GM18502 (cell line): ENCODE measurements around the gene ACAD10.
A peak's percentile ranks its signal among the peaks of the same experiment; 100 is the strongest.
"Not testable (repeated sequence)": the region's sequence is repeated elsewhere in the genome, so short reads cannot be mapped to it uniquely, and the experiment has no call there.

Experiments used
- ATAC-seq: cut with Tn5 transposase; IDR thresholded peaks from one replicate; pipeline ENCODE4 v1.9.1; 2021; ENCODE audit warnings: mild to moderate bottlenecking; ENCODE audit not compliant: unreplicated experiment, poor library complexity

Gene ACAD10

DNA sequence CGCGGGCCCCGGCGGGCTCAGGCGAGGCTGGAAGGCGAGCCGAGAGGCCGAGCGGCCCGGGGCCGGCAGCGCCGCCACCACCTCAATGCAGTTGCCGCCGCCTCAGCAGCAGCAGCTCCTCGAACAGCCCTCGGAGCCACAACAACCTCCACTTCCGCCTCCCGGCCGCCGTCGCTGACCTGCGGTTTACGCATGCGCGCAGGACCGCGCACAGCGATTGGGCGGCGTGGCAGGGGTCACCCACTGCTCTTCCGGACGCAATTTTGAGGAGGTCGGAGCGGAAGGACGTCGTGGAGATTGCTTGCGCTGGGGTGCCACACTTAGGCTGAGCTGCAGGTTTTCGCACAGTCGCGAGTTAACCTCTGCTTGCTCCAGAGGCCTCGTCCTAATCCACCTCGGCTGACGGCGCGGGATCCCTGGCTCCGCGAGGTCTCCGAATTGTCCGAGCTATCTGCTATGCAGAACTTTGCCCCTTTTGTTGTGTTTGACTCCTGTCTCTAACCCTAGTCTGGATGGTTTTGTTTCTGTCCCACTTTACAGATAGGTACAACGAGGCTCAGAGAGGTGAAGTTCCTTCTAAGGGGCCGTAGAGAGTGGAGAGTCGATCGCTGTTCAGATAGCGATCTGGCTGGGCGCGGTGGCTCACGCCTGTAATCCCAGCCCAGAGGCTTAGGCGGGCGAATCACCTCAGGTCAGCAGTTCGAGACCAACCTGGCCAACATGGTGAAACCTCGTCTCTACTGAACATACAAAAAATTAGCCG, at the start of gene ACAD10, which contains the start of gene BRAP:
TSS of gene ACAD10 (plus strand) at position 243 of the 763 bp plus-strand sequence. CDS start 6,657 bp downstream, outside the sequence.
TSS of gene BRAP (minus strand) at position 146 of the 763 bp plus-strand sequence. CDS start 164 bp downstream, outside the sequence.
- ATAC-seq = peak; percentile 91

DNA sequence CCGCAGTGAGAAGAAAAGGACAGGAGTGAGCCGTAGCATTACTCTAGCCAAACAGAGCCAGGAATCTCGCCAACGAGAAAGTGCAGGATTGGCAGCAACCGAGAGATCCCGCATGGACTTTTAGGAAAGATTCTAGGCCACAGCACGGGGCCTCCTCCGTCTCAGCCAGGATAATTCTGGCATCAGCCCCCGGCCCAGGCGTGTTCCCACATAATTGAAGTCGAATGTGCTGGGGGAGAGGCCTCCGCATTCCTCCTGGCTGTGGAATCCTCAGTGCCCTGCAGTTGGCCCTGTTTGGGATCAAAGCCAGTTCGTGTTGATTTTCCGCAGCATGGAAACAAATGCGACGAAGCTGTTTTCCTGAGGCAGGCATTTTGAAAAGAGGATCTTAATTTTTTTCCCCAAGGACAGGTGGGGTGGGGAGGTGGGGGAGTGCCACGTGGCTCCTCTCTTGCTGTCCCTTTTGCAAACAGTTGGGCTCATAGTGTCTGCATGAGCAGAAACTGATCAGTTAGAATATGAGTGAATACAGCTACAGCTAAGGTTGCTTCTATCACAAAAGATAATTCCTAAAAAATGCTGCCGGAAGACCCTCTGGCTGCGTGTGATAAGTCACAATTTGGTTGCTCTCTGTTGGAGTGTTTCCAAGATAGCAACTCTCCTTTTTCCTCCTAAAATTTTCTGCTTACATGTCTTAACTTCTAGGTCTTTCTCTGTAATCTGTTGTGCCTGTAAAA, 49.5 kb upstream of the ACAD10 start:
- no peak for ATAC-seq

DNA sequence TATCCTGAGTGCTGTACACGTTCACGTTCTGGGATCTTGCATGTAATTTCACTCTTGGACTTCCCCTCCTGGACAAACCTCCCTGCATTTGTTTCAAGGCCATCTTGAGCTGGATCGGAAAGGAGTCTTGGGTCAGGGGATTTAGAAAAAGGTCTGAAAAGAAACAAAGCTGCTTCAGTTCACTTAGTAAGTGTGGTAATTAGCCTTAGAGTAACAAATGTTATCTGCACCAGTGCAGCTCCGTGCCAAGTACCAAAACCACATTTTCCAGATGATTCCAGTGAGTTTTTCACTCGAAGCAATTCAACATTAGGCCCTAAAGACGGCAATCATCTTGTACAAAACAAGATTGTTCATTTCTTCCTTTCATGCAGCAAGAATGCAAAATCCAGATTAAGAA, 47.3 kb upstream of the ACAD10 start:
- no peak for ATAC-seq

DNA sequence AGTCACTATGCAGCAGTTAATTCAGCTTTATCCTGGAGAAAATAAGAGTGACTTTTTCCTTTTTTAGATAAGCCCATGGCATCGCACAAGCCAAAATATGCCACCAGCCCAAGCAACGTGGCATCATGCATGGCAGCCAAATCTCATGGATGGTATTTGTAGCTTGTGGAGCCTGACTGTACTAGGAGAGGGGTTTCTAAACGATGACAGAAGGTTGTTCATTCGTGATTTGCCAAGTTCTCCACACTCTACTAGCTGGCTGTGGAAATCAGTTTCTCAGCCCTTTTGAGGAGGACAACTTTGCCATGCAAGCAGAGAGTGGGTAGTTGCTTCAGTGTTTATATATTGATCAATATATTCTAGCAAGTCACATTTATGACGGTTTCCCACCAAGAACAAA, 45.3 kb upstream of the ACAD10 start:
- ATAC-seq = no peak

DNA sequence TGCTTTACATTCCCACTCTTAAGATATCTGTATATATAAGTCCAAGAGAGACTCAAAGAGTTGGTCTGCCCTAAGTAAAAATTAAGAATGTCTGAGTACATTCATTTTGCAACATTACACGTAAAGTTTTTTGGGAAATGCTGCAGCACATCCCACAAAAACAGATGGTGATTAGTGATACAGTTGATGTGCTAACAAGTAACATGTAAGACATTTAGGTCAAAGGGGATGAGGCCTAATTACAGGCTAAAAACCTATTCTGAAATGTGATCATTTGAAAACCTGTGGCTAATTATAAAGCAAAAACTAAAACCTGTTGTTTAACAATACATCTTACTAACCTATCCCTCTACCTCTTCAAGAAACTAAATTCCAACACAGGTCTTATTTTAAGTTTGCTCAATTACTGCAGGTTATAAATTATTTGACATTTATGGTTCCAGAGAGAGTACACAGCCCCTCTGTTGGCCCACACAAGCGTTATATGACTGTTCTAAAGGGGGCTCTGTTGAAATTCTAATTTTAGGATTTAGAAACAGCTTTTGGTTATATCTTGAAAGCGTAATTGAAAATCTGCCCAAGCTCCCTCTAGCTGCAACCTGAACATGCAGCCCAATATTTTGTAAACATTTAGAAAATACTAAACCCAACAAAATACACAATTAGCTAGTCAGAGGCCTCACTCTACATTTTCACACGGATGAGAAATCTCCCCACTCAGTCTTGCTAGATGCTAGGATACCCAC, 43.0 kb upstream of the ACAD10 start:
- no peak for ATAC-seq

DNA sequence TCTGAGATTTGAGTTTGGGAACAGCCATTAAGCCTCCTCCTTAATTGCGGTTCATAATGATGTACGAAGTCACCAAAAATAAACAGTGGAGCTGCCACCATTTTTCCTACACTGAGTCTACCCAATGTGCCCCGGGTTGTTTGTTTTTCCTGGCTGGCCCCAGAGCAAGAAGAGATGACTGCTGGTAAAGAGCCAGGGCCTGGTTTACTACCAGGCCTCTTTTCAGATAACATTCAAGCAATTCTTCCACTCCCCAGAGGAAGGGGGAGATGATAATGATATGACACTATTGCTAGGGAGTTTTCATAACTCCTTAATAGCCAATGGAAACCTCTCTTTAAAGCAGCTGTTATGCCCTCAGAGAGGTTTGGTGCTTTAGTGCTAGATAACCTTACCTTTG, 42.4 kb upstream of the ACAD10 start:
- no peak for ATAC-seq

DNA sequence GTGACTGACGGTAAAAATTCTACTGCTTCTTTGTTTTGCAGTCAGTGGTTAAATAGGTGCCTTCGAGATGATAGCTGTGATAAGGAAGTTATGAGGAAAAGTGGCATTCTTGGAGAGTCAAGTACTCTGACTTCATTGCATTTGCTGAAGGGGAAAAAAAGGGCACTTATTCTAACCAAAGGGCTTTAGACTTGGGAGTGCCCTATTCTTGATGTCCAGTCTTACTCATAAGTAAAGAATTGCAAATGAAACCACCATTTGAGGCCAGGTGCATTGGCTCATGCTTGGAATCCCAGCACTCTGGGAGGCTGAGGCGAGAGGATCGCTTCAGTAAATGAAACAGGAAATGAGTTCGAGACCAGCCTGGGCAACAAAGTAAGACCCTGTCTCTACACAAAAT, 40.4 kb upstream of the ACAD10 start:
- no peak for ATAC-seq

DNA sequence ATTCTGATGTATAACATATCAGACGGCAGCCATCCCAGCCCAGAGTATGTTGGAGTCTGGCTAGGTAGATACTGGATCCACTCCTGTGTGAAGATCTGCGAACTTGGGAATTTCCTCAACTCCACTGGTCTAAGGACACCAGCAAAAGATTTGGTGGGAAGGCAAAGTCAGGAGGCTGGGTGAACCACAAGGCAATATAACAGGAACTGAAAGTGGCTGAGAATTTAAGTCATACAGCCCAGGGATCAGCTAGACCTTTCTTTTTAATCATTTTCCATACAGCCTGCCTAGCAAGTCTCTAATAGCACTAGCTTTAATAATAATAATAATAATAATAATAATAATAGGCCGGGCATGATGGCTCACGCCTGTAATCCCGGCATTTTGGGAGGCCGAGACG, 34.9 kb upstream of the ACAD10 start:
- ATAC-seq = no peak

DNA sequence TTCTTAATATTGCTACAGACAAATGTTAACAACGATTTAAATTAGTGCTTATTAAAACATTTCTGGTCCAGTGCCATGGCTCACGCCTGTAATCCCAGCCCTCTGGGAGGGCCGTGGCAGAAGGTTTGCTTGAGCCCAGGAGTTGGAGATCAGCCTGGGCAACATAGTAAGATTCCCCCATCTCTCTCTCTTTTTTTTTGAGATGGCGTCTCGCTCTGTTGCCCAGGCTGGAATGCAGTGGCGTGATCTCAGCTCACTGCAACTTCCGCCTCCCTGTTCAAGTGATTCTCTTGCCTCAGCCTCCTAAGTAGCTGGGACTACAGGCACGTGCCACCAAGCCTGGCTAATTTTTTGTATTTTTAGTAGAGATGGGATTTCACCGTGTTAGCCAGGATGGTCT, 33.3 kb upstream of the ACAD10 start:
- ATAC-seq = not testable (repeated sequence)

DNA sequence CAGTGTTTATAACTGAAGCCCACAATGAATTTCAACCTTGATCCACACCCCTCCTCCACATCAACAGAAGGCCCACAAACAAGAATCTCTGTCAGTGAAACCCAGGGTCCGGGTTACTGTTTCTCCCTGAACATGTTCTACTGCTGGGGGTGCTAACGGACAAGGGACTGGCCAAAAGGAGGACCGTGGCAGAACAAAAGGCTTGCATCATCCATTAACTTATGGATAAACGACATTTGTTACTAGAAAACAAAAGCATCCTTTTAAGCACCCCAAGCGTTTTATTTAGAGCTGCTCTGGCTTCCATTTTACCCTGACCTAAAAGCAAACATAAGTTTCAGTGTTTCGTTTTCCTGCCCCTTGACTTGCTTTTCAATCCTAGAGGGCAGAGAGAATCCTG, 32.3 kb upstream of the ACAD10 start:
- no peak for ATAC-seq

DNA sequence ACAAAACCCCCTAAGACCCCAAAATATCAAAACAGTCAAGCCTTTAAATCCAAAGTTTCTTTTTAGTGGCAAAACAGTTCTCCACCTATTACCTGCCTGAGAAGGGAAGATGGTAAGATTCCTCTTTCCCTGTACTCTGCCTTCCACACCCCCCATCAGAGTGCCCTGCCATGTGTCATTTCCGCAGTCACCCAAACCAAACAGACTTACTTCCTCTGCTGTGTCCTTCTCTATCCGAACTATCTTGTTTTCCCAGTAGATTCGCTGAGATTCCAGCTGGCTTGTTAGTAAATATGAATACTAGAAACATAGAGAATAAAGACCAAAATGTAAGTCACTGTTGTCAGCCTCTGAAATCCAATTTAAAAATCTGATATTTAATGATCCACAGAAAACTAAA, 30.5 kb upstream of the ACAD10 start:
- no peak for ATAC-seq

DNA sequence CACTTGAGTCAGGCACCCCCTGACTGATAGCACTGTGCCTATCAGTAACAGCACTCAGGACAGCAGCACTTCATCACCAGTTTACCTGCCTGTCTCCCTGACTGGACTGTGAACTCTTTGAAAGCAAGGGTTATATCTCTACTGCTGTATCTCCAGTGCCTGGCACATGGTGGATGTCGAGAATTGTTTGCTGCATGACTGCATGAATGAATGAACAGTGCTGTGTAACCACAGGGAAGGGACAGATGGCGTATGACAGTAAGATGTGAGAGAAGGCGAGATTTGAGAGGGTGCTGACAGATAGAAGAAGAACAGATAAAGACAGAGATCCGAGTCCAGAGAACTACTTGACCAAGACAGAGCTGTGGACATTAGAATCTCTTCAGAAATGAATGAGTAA, 29.8 kb upstream of the ACAD10 start:
- no peak for ATAC-seq

DNA sequence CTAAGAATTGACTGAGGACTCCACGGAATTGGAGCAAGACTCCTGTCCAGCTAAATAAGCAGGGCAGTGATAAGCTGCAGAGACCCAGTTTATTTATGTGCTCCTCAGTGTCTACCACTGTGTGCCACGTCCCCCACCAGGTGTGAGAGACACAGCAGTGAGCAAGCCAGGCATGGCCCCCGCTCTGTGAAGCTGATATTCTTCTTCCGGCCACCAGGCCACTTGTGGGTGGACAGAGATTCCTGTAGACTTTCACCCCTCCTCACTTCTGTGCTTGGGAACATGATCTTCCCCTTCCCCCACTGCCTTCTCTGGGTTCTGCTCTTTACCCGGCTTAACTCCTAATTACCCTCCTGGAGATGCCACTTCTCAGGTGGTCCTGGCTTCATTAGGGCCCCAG, 21.4 kb upstream of the ACAD10 start:
- ATAC-seq = no peak

DNA sequence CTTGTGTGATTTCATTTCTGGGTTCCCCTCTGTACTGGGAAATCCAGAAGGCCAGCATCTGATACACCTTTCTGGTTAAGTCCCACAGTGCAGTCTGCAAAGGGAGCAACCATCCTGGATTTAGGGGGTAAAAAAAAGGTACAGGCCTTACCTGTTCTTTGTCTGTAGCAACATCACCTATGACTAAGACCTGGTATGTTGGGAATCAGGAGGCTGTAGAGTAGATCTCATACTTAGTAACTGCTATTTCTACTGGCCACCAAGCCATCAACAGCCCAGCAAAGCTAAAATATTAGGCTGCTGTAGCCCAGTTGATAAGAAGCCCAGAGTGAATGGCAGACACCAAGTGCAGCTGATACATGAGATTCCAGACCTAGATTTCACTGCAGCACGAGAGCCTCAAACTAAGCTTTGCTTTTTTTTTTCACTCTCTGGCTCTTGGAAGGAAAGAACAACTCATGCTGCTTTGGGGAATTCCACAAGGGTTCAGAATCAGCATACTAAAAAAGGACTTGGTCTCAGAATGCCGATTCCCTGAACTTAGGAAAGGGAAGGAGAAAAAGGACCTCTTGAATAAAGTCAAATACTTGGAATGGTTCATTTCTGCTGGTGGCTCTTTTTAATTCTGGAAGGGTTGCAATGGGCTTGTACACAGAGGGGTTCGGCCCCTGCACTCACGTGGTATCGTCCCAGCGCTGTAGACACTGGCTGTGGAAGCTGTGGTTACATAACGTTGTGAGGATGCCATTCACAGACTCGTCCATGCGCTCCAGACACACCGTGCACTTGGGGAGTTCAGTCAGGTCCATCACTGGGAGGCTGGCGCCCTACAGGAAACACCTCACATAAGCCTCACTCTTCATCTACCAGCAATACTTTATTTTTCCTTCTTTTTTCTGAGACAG, 20.6 kb upstream of the ACAD10 start:
- ATAC-seq = no peak

DNA sequence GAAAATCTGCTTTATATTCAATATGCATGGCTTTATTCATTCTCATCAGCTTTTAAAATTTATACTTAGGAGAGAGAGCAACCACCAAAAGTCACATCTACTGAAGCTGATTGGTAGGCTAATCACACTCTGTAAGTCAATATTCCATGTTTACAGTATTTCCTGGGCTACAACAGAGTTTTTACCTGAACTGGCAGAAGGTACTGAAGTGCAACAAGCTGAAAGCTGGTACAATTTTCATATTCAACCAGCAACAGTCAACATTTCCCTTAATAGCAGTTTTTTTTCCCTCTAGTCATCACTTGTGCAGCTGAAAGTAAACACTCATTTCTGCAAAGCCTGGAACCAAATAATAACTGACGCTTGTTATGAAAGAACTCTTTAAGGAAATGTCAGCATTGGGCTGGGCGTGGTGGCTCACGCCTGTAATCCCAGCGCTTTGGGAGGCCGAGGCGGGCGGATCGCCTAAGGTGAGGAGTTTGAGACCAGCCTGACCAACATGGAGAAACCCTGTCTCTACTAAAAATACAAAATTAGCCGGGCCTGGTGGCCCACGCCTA, 13.0 kb upstream of the ACAD10 start:
- no peak for ATAC-seq

DNA sequence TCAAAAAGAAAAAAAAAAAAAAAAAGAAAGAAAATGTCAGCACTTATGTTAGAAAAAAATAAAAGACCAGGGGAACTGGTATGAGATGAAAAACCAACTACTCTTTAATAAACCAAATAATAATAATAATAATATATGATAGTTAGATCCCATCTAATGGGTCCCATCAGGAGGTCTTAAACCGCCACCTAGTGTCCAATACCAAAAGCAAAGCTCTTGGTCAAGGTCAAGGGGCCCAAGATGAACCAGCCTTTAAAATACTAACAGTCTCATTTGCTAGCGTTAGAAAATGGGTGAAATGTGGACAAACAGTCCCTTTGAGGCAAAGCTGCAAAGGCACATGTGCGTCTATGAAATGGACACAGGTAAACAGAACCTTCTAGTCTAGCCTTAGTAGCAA, 12.3 kb upstream of the ACAD10 start:
- ATAC-seq = no peak

DNA sequence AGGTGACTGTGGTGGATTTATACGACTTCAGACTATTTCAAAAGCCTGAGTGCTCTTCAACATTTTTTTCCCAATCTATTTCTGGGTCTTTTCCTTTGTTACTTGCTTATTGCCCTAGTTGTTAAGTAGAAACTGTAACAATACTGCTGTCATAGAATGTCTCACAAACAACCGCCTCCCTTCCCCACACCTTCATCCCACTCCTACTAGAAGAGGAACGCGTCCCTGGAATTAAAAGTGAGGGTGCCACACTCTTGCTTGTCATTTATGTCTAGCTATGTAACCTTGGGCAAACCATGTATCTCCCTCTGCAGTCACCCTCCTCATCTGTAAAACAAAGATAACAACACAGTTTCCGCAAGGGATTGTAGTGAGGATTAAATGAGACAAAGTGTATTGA, 8.7 kb upstream of the ACAD10 start:
- ATAC-seq = no peak

DNA sequence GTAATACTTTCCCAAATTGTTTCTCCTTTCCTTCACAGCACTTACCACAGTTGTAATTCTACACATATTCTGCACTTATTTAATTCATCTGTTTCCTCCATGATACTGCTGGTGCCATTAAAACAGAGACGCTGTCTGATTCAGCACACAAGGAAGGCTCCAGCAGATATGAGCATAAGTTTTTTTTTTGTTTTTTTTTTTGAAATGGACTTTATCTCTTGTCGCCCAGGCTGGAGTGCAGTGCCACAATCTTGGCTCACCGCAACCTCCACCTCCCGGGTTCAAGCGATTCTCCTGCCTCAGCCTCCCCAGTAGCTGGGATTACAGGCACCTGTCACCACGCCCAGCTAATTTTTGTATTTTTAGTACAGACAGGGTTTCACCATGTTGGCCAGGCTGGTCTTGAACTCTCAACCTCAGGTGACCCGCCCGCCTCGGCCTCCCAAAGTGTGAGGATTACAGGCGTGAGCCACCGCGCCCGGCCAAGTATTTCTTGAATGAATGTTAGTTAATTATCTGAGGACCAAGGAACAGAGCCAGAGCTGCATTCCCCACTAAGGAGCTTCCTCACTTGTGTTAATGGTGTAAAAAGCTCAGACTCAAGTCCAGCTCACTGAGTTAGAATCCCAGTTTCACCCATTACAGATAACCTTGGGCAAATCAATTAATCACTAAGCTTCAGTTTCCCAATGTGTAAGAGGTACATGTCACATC, 1.2 kb upstream of the ACAD10 start:
- ATAC-seq = not testable (repeated sequence)

DNA sequence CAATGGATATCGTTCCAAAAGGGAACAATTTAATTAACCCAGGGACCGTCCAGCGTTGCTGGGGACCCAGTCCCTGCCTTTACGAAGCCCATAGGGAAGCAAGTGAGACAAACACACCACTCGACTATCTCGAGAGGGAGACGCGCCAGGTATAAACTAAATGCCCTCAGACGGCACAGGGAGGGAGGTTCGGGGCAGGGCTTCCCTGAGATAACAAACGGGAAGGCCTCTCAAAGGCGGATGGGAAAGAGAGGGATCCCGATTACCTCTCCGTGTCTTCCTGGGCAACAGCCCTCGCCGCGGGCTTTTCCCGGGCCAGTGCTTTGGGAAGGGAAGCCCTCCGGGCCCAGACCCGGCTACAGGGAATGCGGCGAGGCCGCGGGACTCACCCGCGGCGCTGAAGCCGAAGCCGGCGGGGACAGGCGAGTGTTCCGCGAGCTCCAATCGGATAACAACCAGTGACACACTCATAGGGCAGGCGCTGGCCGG, 487 bp upstream of the ACAD10 start:
- peak; percentile 12 for ATAC-seq
